ENCODE data around the gene COL15A1. TPM values are rescaled to one million over a fixed set of nuclear protein-coding genes. Genes with fewer than 3 reads are reported as not detected.

Gene COL15A1
- total and polyA plus RNA-seq, 2 of the 8 experiments (the other 6 are each of a cell fraction or from before 2014, with no cell fraction given) = 0.12 to 0.15 TPM

GRCh38 chr9:99087462-99087861 is 143.8 kb downstream of the COL15A1 start:
- Histone ChIP-seq H2BK5ac (ENCODE audit: low read depth, low read length) (no peak overlapping the region), H2BK20ac (ENCODE audit: low read length) (no peak overlapping the region), H2BK15ac (ENCODE audit: low read length) (no peak overlapping the region), H3K79me2 (ENCODE audit: control insufficient read depth in 1 of 2, insufficient read depth in 2 of 2, low read length in 2 of 2) (no peaks in the 10 kb centered on the region), H3K14ac (ENCODE audit: insufficient read length) (no peak overlapping the region), H4K8ac (ENCODE audit: extremely low read depth, insufficient read depth, low read length) (no peak overlapping the region), H3K4me2 (ENCODE audit: insufficient read depth in 1 of 2, low read depth in 2 of 2, low read length in 2 of 2) (no peak overlapping the region), H4K5ac (ENCODE audit: insufficient read length, low read depth, low read length) (no peak overlapping the region), H3K27me3 (replicated peaks in 1 of 4; ENCODE audit: control insufficient read depth in 3 of 4, extremely low read depth in 1 of 4, insufficient read depth in 3 of 4, low read length in 3 of 4) (no peaks in the 10 kb centered on the region), H4K91ac (replicated peaks; ENCODE audit: insufficient read length, low read length) (no peak overlapping the region), H2AFZ (ENCODE audit: low read length) (no peak overlapping the region), H3K4me3 (ENCODE audit: extremely low read depth in 1 of 4, insufficient read depth in 2 of 4, low read depth in 3 of 4, low read length in 4 of 4) (no peak overlapping the region), H3K9me3 (ENCODE audit: insufficient read depth in 2 of 2, low read depth in 1 of 2, low read length in 1 of 2) (peaks cover 9 to 10% of the 10 kb centered on the region in 2 experiments; a peak in 3 of 4 replicates), H2BK120ac (replicated peaks; ENCODE audit: low read depth, low read length) (no peak overlapping the region), H3K27ac (ENCODE audit: low read depth, low read length) (no peak overlapping the region), H3K4ac (replicated peaks; ENCODE audit: insufficient read length, low read depth, low read length) (no peak overlapping the region), H2BK12ac (ENCODE audit: low read depth, low read length) (no peak overlapping the region), H3K9ac (replicated peaks in 1 of 4; ENCODE audit: extremely low read depth in 1 of 4, low read depth in 3 of 4, low read length in 3 of 4) (no peak overlapping the region; a peak in 1 of 7 replicates), H3K79me1 (ENCODE audit: low read depth, low read length) (no peaks in the 10 kb centered on the region), H3K23me2 (ENCODE audit: low read depth, low read length) (no peaks in the 10 kb centered on the region), H3K4me1 (replicated peaks in 1 of 4; ENCODE audit: control insufficient read depth in 3 of 4, insufficient read depth in 4 of 4, low read length in 3 of 4) (no peaks in the 10 kb centered on the region), H3K23ac (ENCODE audit: insufficient read length) (no peak overlapping the region), H3K18ac (ENCODE audit: extremely low read depth, low read length) (no peak overlapping the region), H3K56ac (replicated peaks; ENCODE audit: insufficient read length, low read depth, low read length) (no peak overlapping the region), H3K36me3 (ENCODE audit: control insufficient read depth in 2 of 4, insufficient read depth in 4 of 4, low read length in 3 of 4) (no peaks in the 10 kb centered on the region), H4K20me1 (replicated peaks in 1 of 2; ENCODE audit: control insufficient read depth in 1 of 2, insufficient read depth in 2 of 2, low read length in 2 of 2) (no peaks in the 10 kb centered on the region), H2AK5ac (ENCODE audit: low read depth, low read length) (no peak overlapping the region)
- ChIA-PET CTCF (ENCODE audit: partially characterized antibody) (no interaction called here), POLR2A (ENCODE audit: partially characterized antibody) (no interaction called here)
- DNase-seq (ENCODE audit: low read depth in 1 of 2, low spot score in 2 of 2) (no peak), FAIRE-seq (no peak)
- TF ChIP-seq SUZ12 (IDR thresholded peaks at IDR 0.05; ENCODE audit: low read length) (no peak), CBX5 (IDR thresholded peaks at IDR 0.05; ENCODE audit: low read depth, low read length) (no peak), POU5F1 (IDR thresholded peaks at IDR 0.05; ENCODE audit: low read depth, low read length) (no peak), RAD21 (IDR thresholded peaks at IDR 0.05 in 1 of 2, conservative IDR thresholded peaks at IDR 0.05 in 1 of 2; ENCODE audit: low read depth in 2 of 2, low read length in 2 of 2) (no peak), TCF12 (IDR thresholded peaks at IDR 0.05; ENCODE audit: low read depth, low read length) (no peak)
- WGBS, 2 experiments (ENCODE audit: extremely low coverage in 1 of 2, insufficient coverage in 1 of 2, insufficient read length in 1 of 2, insufficient replicate concordance in 2 of 2, low coverage in 1 of 2, low lambda C conversion rate in 2 of 2, missing lambda C conversion rate in 1 of 2) = 90% methylated on average over 3 of the region's 3 CpGs; no CpG with 5 or more reads in 1 of the 2 experiments

Data from H1 (cell line).